ENCODE data around the gene DHODH.

- TF ChIP-seq EP300 (conservative IDR thresholded peaks at IDR 0.05; ENCODE audit: poor library complexity, severe bottlenecking) = no peak
- no peak for TF ChIP-seq TAF1 (IDR thresholded peaks at IDR 0.05; ENCODE audit: low read depth)
These were observed 19.3 kb downstream of the DHODH start for GRCh38 chr16:72027669-72028378.
